Activated T-cell treated with anti-CD3 and anti-CD28 coated beads for 24 hours (primary cell): ENCODE data around the gene OR8H2.
"Not testable (repeated sequence)": the region's sequence is repeated elsewhere in the genome, so short reads cannot be mapped to it uniquely, and the experiment has no call there.

ENCODE experiments used
- DNase-seq: peaks from one replicate; pipeline ENCODE4 v3.0.0-alpha.2; 2020; ENCODE audit warnings: low read depth

The OR8H2 gene, protein sequence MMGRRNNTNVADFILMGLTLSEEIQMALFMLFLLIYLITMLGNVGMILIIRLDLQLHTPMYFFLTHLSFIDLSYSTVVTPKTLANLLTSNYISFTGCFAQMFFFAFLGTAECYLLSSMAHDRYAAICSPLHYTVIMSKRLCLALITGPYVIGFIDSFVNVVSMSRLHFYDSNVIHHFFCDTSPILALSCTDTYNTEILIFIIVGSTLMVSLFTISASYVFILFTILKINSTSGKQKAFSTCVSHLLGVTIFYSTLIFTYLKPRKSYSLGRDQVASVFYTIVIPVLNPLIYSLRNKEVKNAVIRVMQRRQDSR

DNA sequence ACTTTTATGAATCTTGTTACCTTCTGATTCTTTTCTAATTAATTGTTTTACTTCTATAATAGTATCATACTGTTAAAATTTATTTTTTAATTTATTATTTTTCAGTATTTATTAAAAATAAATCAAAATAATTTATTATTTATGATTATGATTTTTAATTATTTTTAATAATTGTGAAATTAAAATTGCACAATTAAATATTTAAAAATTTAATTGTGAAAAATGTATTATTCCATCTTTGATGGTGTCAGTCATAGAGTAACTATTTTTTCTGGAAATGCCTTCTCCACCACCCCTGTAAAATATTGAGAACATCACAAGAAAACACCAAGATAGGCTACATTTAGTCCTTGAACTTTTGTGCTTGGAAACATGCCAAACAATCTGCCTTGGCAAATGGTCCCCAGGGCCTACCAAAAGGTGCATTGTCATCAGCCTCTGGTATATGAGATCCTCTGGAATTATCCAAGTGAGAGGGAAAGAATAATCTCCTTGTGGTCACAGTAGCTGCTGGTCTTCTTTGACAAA, at the start of gene OR8H2:
Gene OR8H2 (plus strand): TSS at position 478 of the 528 bp plus-strand sequence. CDS start 1,356 bp downstream, outside the sequence.
- no peak for DNase-seq

DNA sequence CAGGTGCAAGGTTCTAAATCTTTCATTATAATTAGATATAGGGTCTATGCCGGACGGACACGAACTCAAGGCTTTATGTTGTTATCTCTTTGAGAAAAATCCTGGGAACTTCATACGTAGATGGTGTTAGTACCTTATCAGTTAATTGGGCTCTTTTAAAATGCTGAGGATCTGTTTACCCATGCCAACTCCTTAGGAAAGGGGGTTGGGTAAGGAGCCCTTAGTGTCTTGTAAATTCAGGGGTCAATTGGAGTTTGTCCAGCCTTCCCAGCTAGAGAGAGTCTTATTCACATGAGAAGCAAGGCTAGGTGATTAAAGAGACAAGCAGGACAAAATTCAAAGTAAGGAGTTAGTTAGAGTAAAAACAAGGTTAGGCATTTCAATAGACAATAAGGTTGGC, 47.1 kb upstream of the OR8H2 start:
- not testable (repeated sequence) for DNase-seq

DNA sequence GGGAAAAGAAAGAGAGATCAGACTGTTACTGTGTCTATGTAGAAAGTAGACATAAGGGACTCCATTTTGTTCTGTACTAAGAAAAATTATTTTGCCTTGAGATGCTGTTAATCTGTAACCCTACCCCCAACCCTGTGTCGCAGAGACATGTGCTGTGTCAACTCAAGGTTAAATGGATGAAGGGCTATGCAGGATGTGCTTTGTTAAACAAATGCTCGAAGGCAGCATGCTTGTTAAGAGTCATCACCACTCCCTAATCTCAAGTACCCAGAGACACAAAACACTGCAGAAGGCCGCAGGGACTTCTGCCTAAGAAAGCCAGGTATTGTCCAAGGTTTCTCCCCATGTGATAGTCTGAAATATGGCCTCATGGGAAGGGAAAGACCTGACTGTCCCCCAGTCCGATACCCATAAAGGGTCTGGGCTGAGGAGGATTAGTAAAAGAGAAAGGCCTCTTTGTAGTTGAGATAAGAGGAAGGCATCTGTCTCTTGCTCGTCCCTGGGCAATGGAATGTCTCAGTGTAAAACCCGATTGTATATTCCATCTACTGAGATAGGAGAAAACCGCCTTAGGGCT, 45.7 kb upstream of the OR8H2 start:
- DNase-seq, result not testable (repeated sequence)

DNA sequence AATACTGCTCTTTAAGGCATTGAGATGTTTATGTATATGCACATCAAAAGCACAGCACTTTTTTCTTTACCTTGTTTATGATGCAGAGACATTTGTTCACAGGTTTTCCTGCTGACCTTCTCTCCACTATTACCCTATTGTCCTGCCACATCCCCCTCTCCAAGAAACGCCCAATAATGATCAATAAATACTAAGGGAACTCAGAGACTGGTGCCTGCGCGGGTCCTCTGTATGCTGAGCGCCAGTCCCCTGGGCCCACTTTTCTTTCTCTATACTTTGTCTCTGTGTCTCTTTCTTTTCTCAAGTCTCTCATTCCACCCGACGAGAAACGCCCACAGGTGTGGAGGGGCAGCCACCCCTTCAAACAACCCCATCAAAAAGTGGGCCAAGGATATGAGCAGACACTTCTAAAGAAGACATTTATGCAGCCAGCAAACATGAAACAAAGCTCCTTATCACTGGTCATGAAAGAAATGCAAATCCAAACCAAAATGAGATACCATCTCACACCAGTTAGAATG, 45.2 kb upstream of the OR8H2 start:
- not testable (repeated sequence) for DNase-seq

DNA sequence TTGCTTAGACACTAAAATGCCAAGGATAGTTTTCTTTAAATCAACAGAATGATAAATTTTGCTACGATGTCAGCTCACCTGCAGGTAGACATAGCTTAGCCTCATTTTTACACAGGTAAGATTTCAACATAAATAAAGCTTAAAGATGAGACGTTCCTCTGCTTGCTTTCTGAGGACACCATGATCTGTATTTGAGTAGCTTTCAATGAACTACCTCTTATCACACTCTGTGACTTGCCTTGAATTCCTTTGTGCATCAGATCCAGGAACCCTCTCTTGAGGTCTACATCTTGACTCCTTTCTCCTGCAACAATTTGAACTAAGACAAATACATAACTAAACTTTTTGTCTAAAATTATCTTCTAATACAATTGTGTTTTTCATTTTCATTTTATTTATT, 36.5 kb upstream of the OR8H2 start:
- no peak for DNase-seq

DNA sequence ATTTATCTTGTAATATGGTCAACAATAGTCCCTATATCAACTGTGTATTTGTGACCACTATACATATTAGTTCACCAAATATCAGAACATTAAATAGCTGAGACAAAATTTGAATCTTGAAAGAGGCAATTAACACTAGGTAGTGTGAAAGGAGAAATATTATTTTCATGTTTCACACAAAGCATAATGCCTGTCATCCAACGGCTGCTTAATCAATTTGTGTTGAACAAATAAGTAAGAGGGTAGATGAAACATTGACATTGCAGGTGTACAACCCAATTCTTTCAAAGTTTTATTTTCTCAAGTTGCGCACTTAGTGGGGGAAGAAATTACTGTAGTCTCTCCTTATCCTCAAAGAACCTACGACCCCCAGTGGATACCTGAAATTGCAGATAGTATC, 13.8 kb upstream of the OR8H2 start:
- DNase-seq, result no peak

DNA sequence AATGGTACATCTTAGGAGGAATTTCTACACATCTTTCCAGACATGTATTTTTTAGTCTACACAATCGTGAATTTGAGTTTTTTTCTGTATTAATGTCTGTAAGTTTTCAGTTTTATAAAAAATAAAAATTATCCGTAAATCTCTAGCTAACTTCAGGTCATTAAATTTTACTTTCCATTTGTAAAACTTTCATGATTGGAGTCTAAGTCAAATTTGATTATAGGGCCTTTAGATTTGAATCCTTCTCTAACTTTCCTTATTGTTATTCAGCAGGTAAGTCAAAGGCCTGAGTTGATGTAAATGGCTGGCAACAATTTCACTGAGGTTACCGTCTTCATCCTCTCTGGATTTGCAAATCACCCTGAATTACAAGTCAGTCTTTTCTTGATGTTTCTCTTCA, 10.5 kb upstream of the OR8H2 start, which contains the start of gene OR8I2:
Gene OR8I2 (plus strand): TSS at position 301 of the 400 bp plus-strand sequence. CDS start 0 bp downstream, at position 301.
- no peak for DNase-seq

DNA sequence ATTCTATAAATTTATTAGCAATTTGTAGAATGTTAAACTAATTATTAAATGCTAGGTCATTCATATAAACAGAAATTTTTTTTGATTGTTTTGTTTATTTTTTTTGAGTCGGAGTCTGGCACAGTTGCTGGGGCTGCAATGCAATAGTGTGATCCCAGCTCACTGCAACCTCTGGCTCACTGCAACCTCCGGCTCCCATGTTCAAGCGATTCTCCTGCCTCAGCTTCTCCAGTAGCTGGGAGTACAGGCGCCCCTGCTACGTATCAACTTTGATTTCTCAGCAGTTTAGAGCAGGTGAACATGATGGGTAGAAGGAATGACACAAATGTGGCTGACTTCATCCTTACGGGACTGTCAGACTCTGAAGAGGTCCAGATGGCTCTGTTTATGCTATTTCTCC, 18.6 kb downstream of the OR8H2 start, which contains the start of gene OR8H3:
Gene OR8H3 (plus strand): TSS at position 301 of the 400 bp plus-strand sequence. CDS start 0 bp downstream, at position 301.
- DNase-seq, result no peak

DNA sequence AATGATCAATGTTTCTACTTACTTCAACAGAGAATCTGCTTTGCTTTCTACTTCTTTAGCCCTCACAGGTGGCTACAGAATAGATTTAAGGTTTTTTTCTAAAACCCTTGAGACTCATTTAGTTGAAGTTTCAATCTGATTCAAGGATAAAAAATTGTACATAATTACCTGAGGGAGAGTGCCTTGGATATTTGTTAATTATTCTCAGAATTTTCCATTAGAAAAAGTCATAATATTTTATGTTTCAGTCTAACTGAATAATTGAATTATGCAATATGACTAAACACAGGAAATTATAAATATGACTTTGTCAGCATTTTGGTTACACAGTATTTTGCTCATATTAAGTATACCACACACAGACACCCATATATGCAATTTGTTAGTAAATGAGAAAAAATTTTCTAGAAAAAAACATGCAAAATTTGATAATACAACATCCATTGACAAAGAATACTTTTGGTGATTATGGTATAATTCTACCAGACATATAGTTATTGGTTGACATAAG, 36.7 kb downstream of the OR8H2 start, which contains the start of gene OR8J3:
Gene OR8J3 (minus strand): TSS at position 51 of the 511 bp plus-strand sequence. CDS start 2,483 bp downstream, outside the sequence.
- no peak for DNase-seq

DNA sequence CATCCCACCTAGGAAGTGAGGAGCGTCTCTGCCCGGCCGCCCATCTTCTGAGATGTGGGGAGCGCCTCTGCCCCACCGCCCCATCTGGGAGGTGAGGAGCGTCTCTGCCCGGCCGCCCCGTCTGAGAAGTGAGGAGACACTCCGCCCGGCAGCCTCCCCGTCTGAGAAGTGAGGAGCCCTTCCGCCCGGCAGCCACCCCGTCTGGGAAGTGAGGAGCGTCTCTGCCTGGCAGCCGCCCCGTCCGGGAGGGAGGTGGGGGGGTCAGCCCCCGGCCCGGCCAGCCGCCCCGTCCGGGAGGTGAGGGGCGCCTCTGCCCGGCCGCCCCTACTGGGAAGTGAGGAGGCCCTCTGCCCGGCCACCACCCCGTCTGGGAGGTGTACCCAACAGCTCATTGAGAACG, 40.2 kb downstream of the OR8H2 start:
- not testable (repeated sequence) for DNase-seq

DNA sequence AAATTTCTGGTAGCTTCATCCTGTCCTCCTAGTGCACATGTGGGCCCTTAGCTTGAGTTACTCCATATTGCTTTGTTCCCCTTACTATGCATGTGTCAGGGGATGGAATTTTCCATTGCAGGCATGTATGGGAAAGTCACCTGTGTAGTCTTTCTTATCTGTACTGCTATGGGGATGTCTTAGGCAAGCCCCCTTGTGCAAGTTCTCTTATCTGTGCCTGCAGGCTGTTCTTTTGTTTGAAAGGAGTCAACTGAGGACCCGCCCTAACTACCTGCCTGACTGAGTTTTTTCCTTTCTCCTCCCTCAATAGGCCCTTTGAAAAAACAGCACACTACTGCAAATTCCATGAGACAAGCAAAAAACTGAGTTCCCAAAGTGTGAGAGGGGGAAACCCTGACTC, 47.9 kb downstream of the OR8H2 start:
- no peak for DNase-seq

DNA sequence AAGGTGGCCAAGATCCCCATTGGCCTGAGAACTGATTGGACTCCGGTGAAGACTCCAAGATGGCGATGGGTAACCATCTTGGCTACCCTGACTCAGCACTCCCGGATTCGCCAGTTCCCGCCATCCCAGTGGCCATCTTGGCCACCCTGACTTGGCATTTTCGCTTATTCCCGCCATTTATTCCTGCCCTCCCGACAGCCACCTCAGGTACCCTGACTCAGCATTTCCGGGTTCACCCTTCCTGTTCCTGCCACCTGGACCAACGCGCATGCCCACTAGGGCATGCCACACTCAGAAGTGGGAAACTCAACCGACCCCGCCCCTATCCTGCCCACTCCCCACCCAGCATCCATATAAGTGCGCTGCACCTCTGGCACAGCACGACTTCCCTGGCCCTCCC, 48.8 kb downstream of the OR8H2 start:
- no peak for DNase-seq
